ENCODE data around the gene THRSP.

Gene THRSP

GRCh38 chr11:78097666-78098385 is 34.2 kb downstream of the THRSP start:
- no peak for DNase-seq (ENCODE audit: low read depth, low spot score)

GRCh38 chr11:78099666-78100065 is 36.0 kb downstream of the THRSP start:
- DNase-seq (ENCODE audit: low read depth, low spot score): no peak

- no peak for DNase-seq (ENCODE audit: low read depth, low spot score)
Measured at GRCh38 chr11:78100261-78100660, 36.6 kb downstream of the THRSP start.

GRCh38 chr11:78100676-78101472 is 37.2 kb downstream of the THRSP start:
- DNase-seq (ENCODE audit: low read depth, low spot score): no peak

- DNase-seq (ENCODE audit: low read depth, low spot score): no peak
Measured at GRCh38 chr11:78109081-78110015, 45.7 kb downstream of the THRSP start.

- DNase-seq (ENCODE audit: low read depth, low spot score): no peak
Measured at GRCh38 chr11:78110351-78110750, 46.7 kb downstream of the THRSP start.

GRCh38 chr11:78110830-78111229 is 47.2 kb downstream of the THRSP start:
- no peak for DNase-seq (ENCODE audit: low read depth, low spot score)

- no peak for DNase-seq (ENCODE audit: low read depth, low spot score)
Measured at GRCh38 chr11:78111298-78111697, 47.6 kb downstream of the THRSP start.

- DNase-seq (ENCODE audit: low read depth, low spot score): no peak
Measured at GRCh38 chr11:78112582-78113275, 49.1 kb downstream of the THRSP start.

Data from activated CD4-positive, CD25-positive, alpha-beta regulatory T cell treated with anti-CD3 and anti-CD28 coated beads, Interleukin-2, amount 50 U/mL, for 16 hours (primary cell).